ENCODE data around the gene DUSP10.

Gene DUSP10

DNA sequence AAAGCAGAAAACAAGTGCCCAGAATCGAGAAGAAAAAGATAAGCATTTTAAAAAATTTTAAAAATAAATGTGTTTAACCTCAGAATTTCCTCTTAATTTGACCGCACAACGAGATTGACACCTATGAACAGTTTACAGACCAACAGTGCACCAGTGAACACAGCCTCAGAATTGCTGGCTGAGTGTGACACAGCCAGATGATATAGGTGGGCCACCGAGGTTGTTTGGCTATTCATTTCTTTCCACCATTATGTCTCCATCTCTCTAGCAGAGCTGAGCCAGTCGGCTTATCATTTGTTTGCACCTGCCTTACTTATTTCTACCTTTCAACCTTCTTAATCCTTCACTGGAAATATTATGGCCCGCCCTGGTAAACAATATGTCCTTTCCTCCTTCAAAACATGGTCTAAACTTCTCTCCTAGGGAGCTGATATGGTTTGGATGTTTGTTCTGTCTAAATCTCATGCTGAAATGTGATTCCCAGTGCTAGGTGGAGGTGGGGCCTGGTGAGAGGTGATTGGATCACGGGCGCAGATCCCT lies 86.1 kb downstream of the DUSP10 start:
- DNase-seq (ENCODE audit: low read depth, low spot score) = no peak
- in situ Hi-C loops (cut with HindIII; ENCODE audit: low sequenced_read_pairs) = no loop called here
- TF ChIP-seq, protein P1, sequence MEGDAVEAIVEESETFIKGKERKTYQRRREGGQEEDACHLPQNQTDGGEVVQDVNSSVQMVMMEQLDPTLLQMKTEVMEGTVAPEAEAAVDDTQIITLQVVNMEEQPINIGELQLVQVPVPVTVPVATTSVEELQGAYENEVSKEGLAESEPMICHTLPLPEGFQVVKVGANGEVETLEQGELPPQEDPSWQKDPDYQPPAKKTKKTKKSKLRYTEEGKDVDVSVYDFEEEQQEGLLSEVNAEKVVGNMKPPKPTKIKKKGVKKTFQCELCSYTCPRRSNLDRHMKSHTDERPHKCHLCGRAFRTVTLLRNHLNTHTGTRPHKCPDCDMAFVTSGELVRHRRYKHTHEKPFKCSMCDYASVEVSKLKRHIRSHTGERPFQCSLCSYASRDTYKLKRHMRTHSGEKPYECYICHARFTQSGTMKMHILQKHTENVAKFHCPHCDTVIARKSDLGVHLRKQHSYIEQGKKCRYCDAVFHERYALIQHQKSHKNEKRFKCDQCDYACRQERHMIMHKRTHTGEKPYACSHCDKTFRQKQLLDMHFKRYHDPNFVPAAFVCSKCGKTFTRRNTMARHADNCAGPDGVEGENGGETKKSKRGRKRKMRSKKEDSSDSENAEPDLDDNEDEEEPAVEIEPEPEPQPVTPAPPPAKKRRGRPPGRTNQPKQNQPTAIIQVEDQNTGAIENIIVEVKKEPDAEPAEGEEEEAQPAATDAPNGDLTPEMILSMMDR (IDR thresholded peaks at IDR 0.05; ENCODE audit: low read depth, low read length) = no peak
- H3K4me3 ChIP-seq (ENCODE audit: low read depth, low read length) = no peak overlapping the region

Measured in astrocyte of the spinal cord (primary cell).